T-cell (primary cell): ENCODE results near the gene SORCS1. TPM values are rescaled to one million over a fixed set of nuclear protein-coding genes. Genes with fewer than 3 reads are reported as not detected.

Experiments
- ATAC-seq, 4 experiments: fragments of 200-7000 bp in 3 of 4; fragments of 150-1000 bp in 1 of 4; cut with Tn5 transposase; replicated peaks in 1 of 4; 1 replicate in 3 of 4; 2 replicates in 1 of 4; pipeline ENCODE4 v1.10.0; 2021; ENCODE audit warnings: moderate library complexity in 3 of 4, mild to moderate bottlenecking in 2 of 4, moderate number of reproducible peaks in 1 of 4
- CTCF ChIA-PET, 2 donors: fragments of 300-600 bp; sonication (Branson Sonifier 250); formaldehyde crosslinking; loops; one replicate each; lab custom pipeline; 2022; ENCODE audit warnings: antibody characterized with exemption in 2 of 2; lab: Charles Lee
- POLR2A ChIA-PET, 2 donors: fragments of 300-600 bp; sonication (Branson Sonifier 250); formaldehyde crosslinking; loops; one replicate each; lab custom pipeline; 2022; ENCODE audit warnings: antibody characterized with exemption in 2 of 2; lab: Charles Lee
- DNase-seq, 35 experiments: peaks; one replicate each; pipeline versions ENCODE4 v3.0.0 to v3.0.0-alpha.2; 2013 to 2023
- H3K27ac ChIP-seq: one replicate; pipeline ENCODE4 v1.5.1; 2013; ENCODE audit warnings: low read length
- H3K27me3 ChIP-seq, 2 experiments: replicated peaks in 1 of 2; 1 replicate in 1 of 2; 2 replicates in 1 of 2; pipeline versions ENCODE4 v1.6.1 to v1.7.0; 2013; ENCODE audit warnings: low read length in 1 of 2, mixed read lengths in 1 of 2; ENCODE audit not compliant: control insufficient read depth in 2 of 2, insufficient read depth in 2 of 2; ENCODE audit errors: extremely low read depth in 1 of 2
- H3K36me3 ChIP-seq, 2 donors: 1 replicate in 1 of 2; 2 replicates in 1 of 2; pipeline versions ENCODE4 v1.6.1 to v1.7.0; 2013; ENCODE audit warnings: low read length in 1 of 2; ENCODE audit not compliant: control insufficient read depth in 2 of 2, insufficient read depth in 1 of 2; ENCODE audit errors: extremely low read depth in 1 of 2
- H3K4me1 ChIP-seq, 2 experiments: 1 replicate in 1 of 2; 2 replicates in 1 of 2; pipeline versions ENCODE4 v1.6.1 to v1.7.0; 2013; ENCODE audit warnings: low read length in 2 of 2, mixed read lengths in 1 of 2; ENCODE audit not compliant: insufficient read depth in 2 of 2, control insufficient read depth in 1 of 2; ENCODE audit errors: extremely low read depth in 1 of 2
- H3K4me3 ChIP-seq, 2 donors: 1 replicate in 1 of 2; 2 replicates in 1 of 2; pipeline versions ENCODE4 v1.5.1 to v1.7.0; 2013; ENCODE audit warnings: mild to moderate bottlenecking in 2 of 2, low read length in 1 of 2, moderate library complexity in 1 of 2; ENCODE audit not compliant: control insufficient read depth in 1 of 2; ENCODE audit errors: extremely low read depth in 1 of 2
- H3K9me3 ChIP-seq: 2 replicates; pipeline ENCODE4 v1.7.0; 2013
- H3K27ac Mint-ChIP-seq, 2 donors: one replicate each; pipeline ENCODE4 v1.8.0; 2020 to 2021; ENCODE audit warnings: mild to moderate bottlenecking in 2 of 2, mixed read lengths in 2 of 2
- H3K27me3 Mint-ChIP-seq, 2 donors: one replicate each; pipeline ENCODE4 v1.8.0; 2021 to 2022; ENCODE audit warnings: mixed read lengths in 2 of 2
- H3K36me3 Mint-ChIP-seq: one replicate; pipeline ENCODE4 v1.8.0; 2021; ENCODE audit warnings: mixed read lengths
- H3K4me1 Mint-ChIP-seq, 3 donors: one replicate each; pipeline ENCODE4 v1.8.0; 2020 to 2022; ENCODE audit warnings: mixed read lengths in 3 of 3, mild to moderate bottlenecking in 1 of 3
- H3K4me3 Mint-ChIP-seq, 3 donors: one replicate each; pipeline ENCODE4 v1.8.0; 2020 to 2022; ENCODE audit warnings: mild to moderate bottlenecking in 3 of 3, mixed read lengths in 3 of 3, moderate library complexity in 3 of 3
- H3K9me3 Mint-ChIP-seq, 3 donors: one replicate each; pipeline ENCODE4 v1.8.0; 2020 to 2022; ENCODE audit warnings: mixed read lengths in 3 of 3
- WGBS: methylation state at CpG from one replicate; pipeline ENCODE4 v1.1.5; 2013; ENCODE audit warnings: missing lambda C conversion rate; ENCODE audit not compliant: insufficient coverage; 5-methylcytosine and 5-hydroxymethylcytosine counted together
- total RNA-seq, 35 experiments: library from RNA in 6 of 35; stranded (reverse) in 6 of 35; fragments of 120-200 nt in 1 of 35; gene quantifications; one replicate each; pipeline versions ENCODE4 v1.2.1 to v1.2.4 and lab custom pipeline; 2013 to 2026

Gene SORCS1
- total RNA-seq, 5 donors from 2014 or later (not counting 1 experiment from before 2014, with no cell fraction given), result not detected

GRCh38 chr10:106707657-106708056, 456.8 kb downstream of the SORCS1 start:
- ATAC-seq, result no peak
- WGBS, result 79% methylated on average over 3 of the region's 3 CpGs

GRCh38 chr10:106706127-106706526, 458.4 kb downstream of the SORCS1 start:
- Mint-ChIP-seq H3K4me3 (no peak overlapping the region), H3K27me3 (peaks cover 1 to 3% of the 10 kb centered on the region in 2 donors), H3K9me3 (no peaks in the 10 kb centered on the region), H3K36me3 (no peaks in the 10 kb centered on the region), H3K4me1 (no peaks in the 10 kb centered on the region), H3K27ac (no peak overlapping the region)
- ATAC-seq, result no peak
- H3K36me3 ChIP-seq, result no peaks in the 10 kb centered on the region
- no peak overlapping the region for H3K4me3 ChIP-seq
- H3K27me3 ChIP-seq, result no peaks in the 10 kb centered on the region
- H3K9me3 ChIP-seq, result no peaks in the 10 kb centered on the region
- H3K4me1 ChIP-seq, result no peaks in the 10 kb centered on the region
- CTCF ChIA-PET, result no interaction called here
- H3K27ac ChIP-seq, result no peak overlapping the region
- POLR2A ChIA-PET, result no interaction called here
- DNase-seq, result no peak

More at GRCh38 chr10:106707657-106708056, 456.8 kb downstream of the SORCS1 start:
- Mint-ChIP-seq H3K4me1 (no peaks in the 10 kb centered on the region), H3K9me3 (peaks cover 0 to 2% (median 0%) of the 10 kb centered on the region in 3 donors), H3K27me3 (peaks cover 1 to 3% of the 10 kb centered on the region in 2 donors), H3K36me3 (no peaks in the 10 kb centered on the region), H3K27ac (no peak overlapping the region), H3K4me3 (no peak overlapping the region)
- Histone ChIP-seq H3K4me1 (no peaks in the 10 kb centered on the region), H3K27ac (no peak overlapping the region), H3K9me3 (no peaks in the 10 kb centered on the region), H3K27me3 (no peaks in the 10 kb centered on the region), H3K36me3 (no peaks in the 10 kb centered on the region), H3K4me3 (no peak overlapping the region)
- ChIA-PET POLR2A (interaction anchor here in 1 of 2 donors (0.9 kb wide), 1 partner anchor 16 kb away, joined by 3 read pairs; no protein-coding TSS in a partner anchor), CTCF (no interaction called here)
- DNase-seq, result no peak

- CTCF ChIA-PET, result no interaction called here
Observed at GRCh38 chr10:106705681-106706100, 458.8 kb downstream of the SORCS1 start.

GRCh38 chr10:106696239-106696638, 468.3 kb downstream of the SORCS1 start:
- POLR2A ChIA-PET, result no interaction called here

More at GRCh38 chr10:106705681-106706100, 458.8 kb downstream of the SORCS1 start:
- no peaks in the 10 kb centered on the region for H3K4me1 Mint-ChIP-seq
- DNase-seq, result peak in 4 of 35 experiments; percentile 2 to 22 (median 4)
- 6% methylated on average over 5 of the region's 9 CpGs for WGBS
- no peaks in the 10 kb centered on the region for H3K9me3 Mint-ChIP-seq
- no peaks in the 10 kb centered on the region for H3K9me3 ChIP-seq
- H3K27me3 ChIP-seq, result no peaks in the 10 kb centered on the region
- H3K27ac Mint-ChIP-seq, result no peak overlapping the region
- peaks cover under 1 to 2% of the 10 kb centered on the region in 2 donors for H3K27me3 Mint-ChIP-seq
- H3K4me3 Mint-ChIP-seq, result no peak overlapping the region
- H3K36me3 Mint-ChIP-seq, result no peaks in the 10 kb centered on the region
- H3K27ac ChIP-seq, result no peak overlapping the region
- no peaks in the 10 kb centered on the region for H3K4me1 ChIP-seq
- no peaks in the 10 kb centered on the region for H3K36me3 ChIP-seq
- POLR2A ChIA-PET, result no interaction called here
- H3K4me3 ChIP-seq, result no peak overlapping the region
- ATAC-seq, result no peak

GRCh38 chr10:106694696-106695095, 469.8 kb downstream of the SORCS1 start:
- no CpG with 5 or more reads among the region's 1 CpG for WGBS
- no peaks in the 10 kb centered on the region for H3K4me1 ChIP-seq
- Mint-ChIP-seq H3K4me1 (no peaks in the 10 kb centered on the region), H3K4me3 (no peak overlapping the region), H3K9me3 (peaks cover 0 to 23% (median 0%) of the 10 kb centered on the region in 3 donors), H3K27ac (no peak overlapping the region), H3K36me3 (no peaks in the 10 kb centered on the region), H3K27me3 (peaks cover 0 to 3% of the 10 kb centered on the region in 2 donors)
- H3K27me3 ChIP-seq, result no peaks in the 10 kb centered on the region
- no peaks in the 10 kb centered on the region for H3K36me3 ChIP-seq
- H3K27ac ChIP-seq, result no peak overlapping the region
- no peaks in the 10 kb centered on the region for H3K9me3 ChIP-seq
- DNase-seq, result no peak
- ChIA-PET POLR2A (interaction anchor here in 1 of 2 donors (0.5 kb wide), 1 partner anchor 118 kb away, joined by 4 read pairs; no protein-coding TSS in a partner anchor), CTCF (no interaction called here)
- H3K4me3 ChIP-seq, result no peak overlapping the region
- ATAC-seq, result no peak

More at GRCh38 chr10:106696239-106696638, 468.3 kb downstream of the SORCS1 start:
- H3K9me3 ChIP-seq, result no peaks in the 10 kb centered on the region
- Mint-ChIP-seq H3K27ac (no peak overlapping the region), H3K27me3 (peaks cover 0 to 3% of the 10 kb centered on the region in 2 donors), H3K4me3 (no peak overlapping the region), H3K9me3 (peaks cover 0 to 16% (median 0%) of the 10 kb centered on the region in 3 donors), H3K4me1 (no peaks in the 10 kb centered on the region), H3K36me3 (no peaks in the 10 kb centered on the region)
- H3K27me3 ChIP-seq, result no peaks in the 10 kb centered on the region
- CTCF ChIA-PET, result no interaction called here
- no peak for DNase-seq
- H3K4me1 ChIP-seq, result no peaks in the 10 kb centered on the region
- WGBS, result 87% methylated on average over 2 of the region's 2 CpGs
- no peak for ATAC-seq
- H3K27ac ChIP-seq, result no peak overlapping the region
- no peak overlapping the region for H3K4me3 ChIP-seq
- no peaks in the 10 kb centered on the region for H3K36me3 ChIP-seq

GRCh38 chr10:106682175-106682574, 482.3 kb downstream of the SORCS1 start:
- no peak overlapping the region for H3K4me3 ChIP-seq
- POLR2A ChIA-PET, result no interaction called here
- no peak overlapping the region for H3K27ac Mint-ChIP-seq
- no peaks in the 10 kb centered on the region for H3K27me3 Mint-ChIP-seq
- no peaks in the 10 kb centered on the region for H3K36me3 ChIP-seq
- no peak for ATAC-seq
- CTCF ChIA-PET, result no interaction called here
- H3K36me3 Mint-ChIP-seq, result no peaks in the 10 kb centered on the region
- H3K27ac ChIP-seq, result no peak overlapping the region
- peaks cover 0 to 2% of the 10 kb centered on the region in 2 experiments for H3K27me3 ChIP-seq
- H3K9me3 ChIP-seq, result no peaks in the 10 kb centered on the region
- no peaks in the 10 kb centered on the region for H3K4me1 Mint-ChIP-seq
- no peak for DNase-seq
- peaks cover under 1 to 4% (median 3%) of the 10 kb centered on the region in 3 donors for H3K9me3 Mint-ChIP-seq
- no peak overlapping the region for H3K4me3 Mint-ChIP-seq
- H3K4me1 ChIP-seq, result no peaks in the 10 kb centered on the region
